G401 (cell line): ENCODE measurements around the gene ZFHX3. TPM values are rescaled to one million over a fixed set of nuclear protein-coding genes. Genes with fewer than 3 reads are reported as not detected.

Experiments used
- DNase-seq: peaks from one replicate; pipeline ENCODE4 v3.0.0-alpha.2; 2015; ENCODE audit warnings: low spot score
- in situ Hi-C: cut with HindIII; loops from 2 replicates; pipeline ENCODE4 v1.10.0; 2016; ENCODE audit warnings: low sequenced_read_pairs, mixed read lengths
- total RNA-seq: library from RNA; depleted of rRNA; stranded (reverse); fragments of >200 nt; shearing (Covaris generic); gene quantifications from 2 replicates; pipeline ENCODE4 v1.2.3, GENCODE V29; 2014

Gene ZFHX3
- total RNA-seq, 1 experiment from 2014 or later = 3.5 TPM

DNA sequence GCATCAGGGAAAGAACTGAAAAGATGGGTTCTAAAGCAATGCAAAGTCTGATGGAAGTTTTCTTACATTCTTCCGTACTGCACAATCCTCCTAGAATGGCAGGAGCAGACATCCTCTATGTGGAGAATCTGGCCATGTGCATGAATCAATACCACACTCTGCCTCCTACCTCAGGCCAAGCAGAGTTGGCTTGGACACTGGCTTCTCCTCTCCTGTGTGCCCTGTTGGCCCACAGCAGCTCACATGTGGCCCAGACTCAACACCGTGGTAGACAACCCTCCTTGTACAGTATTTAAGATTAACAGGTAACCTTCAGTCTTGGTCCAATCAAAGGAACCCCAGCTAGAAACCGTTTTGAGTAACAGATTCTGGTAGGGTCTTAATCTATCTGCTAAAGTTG lies 101.9 kb downstream of the ZFHX3 start:
- in situ Hi-C loops = no loop called here
- DNase-seq = no peak

DNA sequence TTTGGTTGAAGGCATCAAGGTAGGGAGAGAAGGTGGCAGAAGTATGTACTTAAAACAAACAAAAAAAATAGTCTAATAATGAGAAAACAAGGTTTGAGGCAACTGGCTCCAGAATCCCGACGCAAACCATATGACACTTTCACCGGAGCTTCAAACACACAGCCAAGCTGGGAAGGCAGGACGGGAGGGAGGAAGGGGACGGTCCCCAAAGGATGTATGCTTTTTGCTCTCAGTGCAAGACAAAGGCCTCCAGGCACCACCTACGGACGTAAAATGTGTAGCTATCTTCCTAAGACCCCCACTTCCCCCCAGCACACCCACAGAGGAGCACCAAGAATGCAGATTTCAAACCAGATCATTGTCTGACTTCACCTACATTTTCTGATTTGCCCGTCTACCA lies 102.3 kb downstream of the ZFHX3 start:
- DNase-seq = no peak
- in situ Hi-C loops = no loop called here

DNA sequence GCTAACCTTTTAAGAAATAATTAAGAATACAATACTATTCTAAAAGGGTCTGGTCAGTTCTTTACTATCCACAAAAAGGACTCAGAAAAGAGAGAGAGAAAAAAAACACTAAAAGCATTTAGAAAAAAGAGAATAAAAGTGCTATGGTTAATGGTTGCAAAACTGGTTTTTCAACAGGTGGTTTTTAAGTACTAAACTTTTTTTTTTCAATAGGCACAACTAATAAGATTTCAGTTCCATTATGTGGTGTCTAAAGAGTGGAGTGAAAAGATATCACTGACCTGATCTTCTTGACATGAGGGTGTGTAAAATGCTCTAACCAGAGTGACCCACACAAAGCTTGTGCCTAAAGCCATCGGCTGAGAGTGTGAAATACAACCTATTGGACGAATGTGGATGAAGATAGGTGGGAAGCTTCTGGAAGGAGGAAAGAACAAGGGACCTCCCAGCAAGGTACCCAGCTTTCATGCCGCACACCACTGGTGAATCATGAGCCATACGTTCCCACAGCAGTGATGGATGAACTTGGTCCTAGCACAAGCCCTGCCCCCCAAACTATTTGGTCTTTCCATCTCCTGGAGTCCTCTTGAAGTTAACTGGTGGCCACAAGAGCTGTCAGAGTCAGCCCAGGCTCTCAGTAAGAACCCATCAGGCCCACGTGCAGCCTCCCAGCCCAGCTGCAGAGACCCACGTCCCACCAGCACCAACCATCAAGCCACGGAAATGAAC lies 103.0 kb downstream of the ZFHX3 start:
- DNase-seq = no peak
- in situ Hi-C loops = no loop called here

DNA sequence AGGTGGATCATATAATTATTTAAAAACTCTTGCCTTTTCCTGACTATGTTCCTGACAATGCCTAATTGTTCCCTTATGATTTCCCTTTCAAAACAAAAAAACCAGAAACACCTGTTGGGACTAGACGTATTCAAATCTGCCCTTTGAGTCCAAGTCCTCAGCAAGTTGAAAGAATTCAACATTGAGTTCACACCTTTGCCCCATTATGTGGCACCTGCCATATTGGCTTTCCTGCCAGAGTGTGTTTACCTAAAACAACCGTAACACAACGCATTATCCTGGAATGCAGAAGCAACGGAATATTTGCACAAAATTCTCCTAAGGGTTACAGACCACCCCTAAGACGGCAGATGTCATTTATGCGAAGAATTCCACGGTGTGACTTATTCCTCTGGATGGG lies 105.9 kb downstream of the ZFHX3 start:
- in situ Hi-C loops = no loop called here
- DNase-seq = no peak

DNA sequence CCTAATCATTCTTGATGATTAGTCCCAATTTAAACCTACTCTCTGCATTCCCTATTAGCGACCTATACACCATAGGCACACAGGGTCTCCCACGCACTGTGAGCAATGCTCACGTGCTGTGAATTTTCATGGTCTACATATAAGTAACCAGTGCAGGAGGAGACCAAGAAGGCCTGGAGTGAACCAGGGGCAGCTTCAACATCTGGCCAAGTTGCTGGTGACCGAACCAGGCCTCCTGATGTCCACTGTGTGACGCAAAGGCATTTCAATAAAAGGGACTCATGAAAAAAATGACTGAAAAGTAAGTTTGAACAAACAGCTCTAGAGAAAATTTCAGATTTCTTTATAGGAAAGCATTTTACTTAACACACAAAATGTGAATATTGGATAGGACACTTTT lies 107.0 kb downstream of the ZFHX3 start:
- in situ Hi-C loops = no loop called here
- DNase-seq = no peak

DNA sequence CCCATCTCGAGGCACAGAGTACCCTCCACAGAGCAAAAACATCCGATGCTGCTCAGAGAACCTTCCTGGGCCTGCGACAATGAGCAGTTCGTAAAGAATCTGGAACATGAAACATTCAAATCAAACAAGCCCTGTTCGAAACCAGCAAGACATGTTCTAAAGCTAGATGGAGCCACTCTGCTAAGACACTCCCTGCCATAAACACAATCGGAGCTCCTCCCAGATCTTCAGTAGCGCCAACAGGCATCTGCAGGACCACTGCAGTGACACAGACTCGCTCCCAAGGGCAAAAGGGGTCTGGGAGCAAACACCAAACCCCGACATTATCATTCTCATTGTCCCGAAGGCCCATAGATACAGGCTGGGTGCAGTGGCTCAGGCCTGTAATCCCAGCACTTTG lies 108.7 kb downstream of the ZFHX3 start:
- in situ Hi-C loops = no loop called here

DNA sequence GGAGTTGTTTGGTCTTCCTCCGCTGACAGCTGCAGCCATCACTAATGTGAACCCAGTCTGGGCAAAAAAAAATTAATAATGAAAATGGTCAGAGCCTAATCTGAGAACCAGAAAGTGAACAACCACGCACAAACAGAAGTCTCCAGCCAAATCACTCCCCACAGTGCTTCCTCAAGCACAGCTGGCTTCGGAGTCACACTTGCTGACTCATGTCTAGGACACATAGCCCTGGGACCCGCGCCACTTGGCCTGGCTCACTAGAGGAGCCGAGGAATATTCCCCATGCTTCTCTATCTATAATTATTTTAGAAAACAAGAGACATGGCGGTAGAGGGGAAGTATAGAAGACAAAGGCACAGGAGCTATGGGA lies 109.1 kb downstream of the ZFHX3 start:
- in situ Hi-C loops = no loop called here
- no peak for DNase-seq

More for the DNA sequence above, 108.7 kb downstream of the ZFHX3 start:
- no peak for DNase-seq

DNA sequence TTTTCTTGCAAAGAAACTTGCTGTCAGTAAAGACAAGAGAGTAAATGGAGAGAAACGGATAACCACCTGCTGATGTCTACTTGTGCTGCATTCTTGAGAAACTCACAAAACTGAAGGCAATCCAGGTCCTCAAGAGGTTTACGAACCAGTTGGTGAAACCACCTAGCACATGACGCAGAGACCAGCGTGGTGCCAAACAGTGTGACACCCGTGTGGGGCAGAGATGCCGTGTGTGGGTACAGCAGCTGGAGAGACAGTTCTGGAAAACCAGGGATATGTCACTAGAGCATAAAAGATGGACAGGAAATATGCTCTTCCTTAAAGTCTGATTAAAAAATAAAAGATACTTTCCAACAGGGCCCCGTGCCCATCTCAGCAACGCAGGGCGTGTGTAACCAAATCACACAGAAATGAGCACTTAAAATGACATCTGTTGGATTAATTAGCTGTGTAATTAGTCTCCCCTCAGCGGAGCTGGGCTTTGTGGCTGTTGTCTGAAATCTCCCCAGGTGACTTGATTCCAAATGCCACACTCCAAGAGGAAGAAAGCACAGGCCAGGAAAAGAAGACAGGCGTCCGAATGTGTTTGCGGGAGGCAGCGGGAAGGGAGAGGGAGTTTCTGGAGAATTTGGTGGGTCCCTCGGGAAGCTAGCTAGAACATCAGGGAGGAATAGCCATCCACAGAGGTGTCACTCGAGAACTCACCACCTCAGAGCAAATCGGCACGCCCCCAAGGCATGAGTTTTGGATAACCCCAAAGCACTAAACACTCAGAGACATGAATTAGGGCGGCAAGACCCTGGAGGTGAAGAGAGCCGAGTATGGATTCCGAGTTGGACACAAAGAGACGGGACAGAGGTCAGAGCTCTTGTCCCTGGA lies 109.8 kb downstream of the ZFHX3 start:
- in situ Hi-C loops = no loop called here
- peak; percentile 16 for DNase-seq

DNA sequence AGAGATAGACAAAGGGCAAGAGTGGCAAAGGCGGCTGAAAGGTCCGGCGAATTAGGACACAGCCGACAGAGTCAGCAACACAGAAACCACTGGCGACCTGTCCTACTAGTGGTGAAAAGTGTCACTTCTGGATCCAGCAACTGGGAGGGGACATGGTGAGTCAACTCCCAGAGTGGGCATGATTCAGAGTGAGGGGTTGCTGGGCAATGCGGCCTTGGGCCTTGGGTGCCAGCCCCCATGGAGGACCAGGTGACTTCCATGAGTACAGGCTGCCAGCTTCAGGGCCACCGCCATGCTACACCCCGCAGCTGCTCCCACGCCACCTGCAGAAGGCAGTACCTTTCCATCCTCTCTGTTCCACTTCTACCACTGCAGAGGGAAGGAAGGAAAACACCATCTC lies 110.6 kb downstream of the ZFHX3 start:
- in situ Hi-C loops = no loop called here
- DNase-seq = no peak

DNA sequence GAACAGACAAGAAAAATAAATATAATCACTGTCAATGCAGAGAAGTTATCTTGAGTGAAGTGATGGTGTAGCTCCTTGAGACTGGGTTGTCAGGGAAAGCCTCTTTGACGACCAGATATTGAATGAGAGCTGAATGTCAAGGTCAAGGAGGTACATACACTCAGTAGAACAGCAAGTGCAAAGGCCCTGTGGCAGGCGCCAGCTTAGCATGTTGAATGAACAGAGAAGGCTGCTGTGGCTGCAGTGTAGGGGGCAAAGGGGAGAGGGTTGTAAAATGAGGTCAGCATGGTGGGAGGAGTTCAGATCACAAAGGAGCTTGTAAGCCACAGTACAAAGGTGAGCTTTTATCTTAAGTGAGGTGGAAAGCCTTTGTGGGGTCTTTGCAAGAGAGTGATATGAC lies 111.5 kb downstream of the ZFHX3 start:
- in situ Hi-C loops = no loop called here
- no peak for DNase-seq

DNA sequence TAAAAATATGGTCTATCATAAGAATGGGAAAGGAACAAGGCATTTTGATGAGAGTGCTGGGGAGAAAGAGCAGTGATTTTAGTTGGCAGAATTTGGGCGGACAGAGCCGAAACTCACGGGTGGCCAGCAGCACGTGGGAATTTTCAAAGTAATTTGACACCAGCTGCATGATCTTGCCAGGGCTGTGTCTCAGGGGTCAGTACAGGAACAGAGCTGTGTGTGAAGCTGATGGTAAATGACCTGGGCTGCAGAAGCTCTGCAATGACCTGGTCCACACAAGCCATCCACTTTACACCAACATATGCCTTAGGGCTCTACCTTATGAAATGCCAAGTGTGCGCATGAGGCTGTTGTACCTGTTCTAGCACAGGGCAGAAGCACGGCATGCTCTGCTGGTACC lies 112.0 kb downstream of the ZFHX3 start:
- in situ Hi-C loops = no loop called here
- DNase-seq = no peak

DNA sequence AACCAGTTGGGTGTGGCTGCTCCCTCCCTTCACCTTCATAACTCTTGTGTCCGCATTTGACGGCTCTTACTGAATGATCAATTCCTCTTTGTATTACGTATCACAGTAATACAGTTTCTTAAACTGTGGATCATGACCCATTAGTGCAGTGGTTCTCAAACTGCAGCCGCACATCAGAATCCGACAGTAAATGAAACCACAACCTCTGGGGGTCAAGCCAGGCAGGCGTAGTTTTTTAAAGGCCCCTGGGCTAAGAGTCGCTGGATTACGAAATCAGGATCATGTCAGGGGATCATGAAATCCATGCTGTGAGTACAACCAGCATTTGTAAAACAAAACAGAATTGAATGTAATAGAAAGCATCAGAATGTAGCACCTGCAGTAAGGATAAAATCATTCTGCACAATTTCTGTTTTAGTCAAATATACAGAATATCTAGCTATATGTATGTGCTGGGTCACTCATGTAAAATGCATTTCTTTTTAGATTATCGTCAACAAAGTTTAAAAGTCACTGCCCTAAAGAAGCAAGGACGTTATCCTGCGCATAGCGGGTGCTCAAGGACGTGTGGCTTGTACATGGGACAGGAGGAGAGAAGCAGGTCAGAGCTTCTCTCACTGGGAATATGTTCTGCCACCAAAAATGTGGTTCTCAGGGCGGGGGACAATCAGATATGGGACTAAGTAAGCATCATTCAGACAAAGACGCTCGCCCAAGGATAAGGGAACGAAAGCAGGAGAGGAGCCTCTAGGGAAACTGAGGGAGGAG lies 113.1 kb downstream of the ZFHX3 start:
- no peak for DNase-seq
- in situ Hi-C loops = no loop called here

DNA sequence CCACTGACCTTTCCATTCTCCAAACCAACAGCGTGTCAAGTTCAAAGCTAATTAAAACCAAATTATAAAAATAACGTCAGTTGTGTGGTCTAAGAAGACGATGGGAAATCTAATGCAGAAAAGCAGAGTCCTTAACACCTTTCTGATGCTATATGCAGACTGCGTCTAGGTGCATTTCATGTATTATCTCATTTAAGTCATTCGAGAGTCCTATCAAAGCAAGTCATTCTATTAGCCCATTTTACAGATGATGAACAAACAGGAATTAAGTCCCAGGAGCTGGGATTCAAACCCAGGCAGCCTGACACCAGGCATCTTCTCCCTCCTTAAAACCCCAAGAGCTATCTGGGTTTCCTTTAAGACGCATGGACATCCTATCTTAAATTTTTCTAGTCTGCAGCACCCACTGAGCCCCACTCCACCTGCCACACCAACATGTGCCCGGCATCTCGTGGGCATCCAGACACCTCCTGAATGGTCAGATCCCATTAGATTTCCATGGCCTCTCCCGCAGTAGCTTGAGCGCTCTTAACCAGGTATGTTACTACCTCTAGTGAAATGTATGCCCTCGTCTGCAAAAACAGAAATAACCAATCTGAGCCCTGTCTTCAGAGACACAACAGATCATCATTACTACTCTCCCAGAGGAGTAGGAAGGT lies 115.1 kb downstream of the ZFHX3 start:
- DNase-seq = no peak
- in situ Hi-C loops = no loop called here

DNA sequence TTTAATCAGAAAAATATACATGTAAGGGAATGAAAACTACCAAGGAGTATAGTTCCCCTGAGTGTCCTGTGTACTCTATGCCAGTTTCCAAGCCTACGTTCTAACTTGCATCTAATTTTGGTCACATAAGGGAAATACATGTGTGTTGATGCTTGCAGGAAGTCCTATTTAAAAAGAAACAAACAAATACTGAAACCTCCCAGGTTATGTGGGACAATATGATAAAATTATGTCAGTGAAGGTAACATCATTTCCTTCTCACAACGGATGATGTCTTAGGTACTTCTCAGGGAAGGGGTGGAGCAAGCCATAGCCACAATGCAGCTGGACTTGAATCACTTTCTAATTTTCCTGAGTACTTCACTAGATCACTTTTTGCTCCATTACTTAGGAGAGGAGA lies 115.9 kb downstream of the ZFHX3 start:
- DNase-seq = no peak
- in situ Hi-C loops = no loop called here

DNA sequence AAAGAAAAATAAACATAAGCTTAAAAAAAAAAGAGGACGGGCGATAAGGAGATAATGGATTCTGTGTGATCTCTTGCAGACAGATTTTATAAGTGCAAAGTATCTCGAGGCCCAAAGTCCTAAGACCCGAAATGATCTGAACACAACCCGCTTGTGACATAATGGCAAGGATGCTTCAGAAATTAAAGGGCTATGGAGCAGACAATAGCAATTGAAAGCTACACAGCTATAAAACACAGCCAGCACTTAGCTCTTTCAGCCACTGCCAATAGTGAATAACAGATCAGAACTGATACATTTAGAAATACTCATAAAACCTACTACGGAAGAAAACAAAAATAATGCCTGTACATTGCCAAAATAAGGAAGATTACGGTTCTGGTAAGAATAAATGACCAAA lies 117.5 kb downstream of the ZFHX3 start:
- DNase-seq = no peak
- in situ Hi-C loops = no loop called here

DNA sequence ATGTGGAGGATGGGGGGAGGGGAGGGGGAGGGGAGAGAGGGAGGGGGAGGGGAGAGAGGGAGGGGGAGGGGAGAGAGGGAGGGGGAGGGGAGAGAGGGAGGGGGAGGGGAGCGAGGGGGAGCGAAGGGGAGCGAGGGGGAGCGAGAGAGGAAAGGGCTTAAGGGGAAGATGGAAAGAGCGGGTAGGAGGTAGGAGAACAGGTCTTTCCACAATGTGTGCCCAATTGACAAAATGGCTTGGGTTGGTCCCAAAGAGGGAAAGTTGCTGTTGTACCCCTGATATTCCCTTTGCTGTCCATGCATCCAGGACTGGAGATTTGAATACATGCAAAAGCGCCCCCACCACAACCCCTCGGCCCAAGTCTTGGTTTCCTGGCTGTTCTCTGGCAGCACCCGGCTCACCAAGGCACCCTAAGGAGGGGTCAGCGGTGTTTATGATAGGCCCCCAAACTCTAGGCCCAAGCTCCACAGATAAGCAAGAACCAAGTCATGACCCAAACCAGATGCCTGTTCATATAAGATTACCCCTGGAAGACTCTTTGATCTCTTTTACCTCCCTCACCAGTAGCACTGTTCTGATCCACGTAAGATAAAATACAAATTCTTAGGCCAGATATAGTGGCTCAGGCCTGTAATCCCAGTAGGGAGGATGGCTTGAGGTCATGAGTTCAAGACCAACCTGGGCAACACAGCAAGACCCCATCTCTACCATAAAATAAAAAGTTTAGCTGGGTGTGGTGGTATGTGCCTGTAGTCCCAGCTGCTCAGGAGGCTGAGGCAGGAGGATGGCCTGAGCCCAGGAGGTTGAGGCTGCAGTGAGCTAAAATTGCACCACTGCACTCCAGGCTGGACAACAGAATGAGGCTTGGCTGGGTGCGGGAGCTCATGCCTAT lies 119.6 kb downstream of the ZFHX3 start:
- DNase-seq = no peak
- in situ Hi-C loops = no loop called here

DNA sequence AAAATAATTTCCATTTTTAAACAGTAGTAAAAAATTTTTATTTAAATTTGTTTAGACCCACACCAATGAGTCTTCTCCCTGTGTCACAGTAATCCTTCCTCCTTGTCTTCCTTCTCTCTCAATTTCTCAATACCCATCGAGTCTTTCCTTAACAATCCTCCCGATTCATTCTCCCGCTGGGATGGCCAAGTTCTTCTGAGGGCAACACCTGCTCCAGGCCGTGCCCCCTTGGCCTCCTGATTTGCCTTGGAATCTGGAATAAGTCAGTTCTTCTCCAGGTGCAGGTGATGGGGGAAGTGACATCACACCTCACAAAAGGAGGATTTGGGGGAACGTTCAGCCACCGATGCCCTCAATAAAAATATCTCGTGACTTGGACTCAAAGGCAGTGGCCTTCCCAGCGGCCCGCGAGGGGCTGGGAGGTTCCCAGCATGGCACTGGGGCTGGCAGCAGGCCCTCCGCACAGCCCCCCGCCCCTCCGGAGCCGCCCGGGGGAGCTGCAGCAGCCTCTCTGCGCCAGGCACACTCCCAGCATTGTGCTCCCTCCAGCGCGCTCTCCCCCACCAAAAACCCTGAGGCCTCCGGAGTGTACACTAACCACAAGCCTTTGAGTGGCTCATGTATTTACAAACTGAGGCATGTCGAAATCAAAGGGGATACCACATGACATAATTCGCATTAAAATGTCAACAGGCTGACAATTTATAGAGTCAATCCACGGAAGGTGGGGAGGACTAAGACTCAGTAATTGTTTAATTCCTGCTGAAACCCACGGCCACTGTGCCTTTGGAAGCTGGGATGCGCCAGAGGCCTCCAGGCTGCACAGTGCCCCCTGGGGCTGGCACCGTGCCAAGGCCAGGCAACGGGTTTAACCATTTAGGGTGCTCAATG lies 120.5 kb downstream of the ZFHX3 start:
- no peak for DNase-seq

More for the DNA sequence above, 120.5 kb downstream of the ZFHX3 start:
- in situ Hi-C loops = no loop called here
